GM18909 (cell line): ENCODE measurements around the gene GET4.
A peak's percentile ranks its signal among the peaks of the same experiment; 100 is the strongest.
"Not testable (repeated sequence)": the region's sequence is repeated elsewhere in the genome, so short reads cannot be mapped to it uniquely, and the experiment has no call there.

Experiments used
- ATAC-seq: cut with Tn5 transposase; IDR thresholded peaks from one replicate; pipeline ENCODE4 v1.9.1; 2021; ENCODE audit warnings: mild to moderate bottlenecking; ENCODE audit not compliant: unreplicated experiment, poor library complexity

GET4 gene

GRCh38 chr7:923108-924041 is 47.0 kb downstream of the GET4 start:
- ATAC-seq, result peak; percentile 79

- ATAC-seq, result not testable (repeated sequence)
Measured at GRCh38 chr7:924042-924441, 47.7 kb downstream of the GET4 start.

GRCh38 chr7:924541-925231 is 48.3 kb downstream of the GET4 start:
- ATAC-seq, result peak; percentile 55

GRCh38 chr7:925601-926000 is 49.2 kb downstream of the GET4 start:
- ATAC-seq, result no peak

- no peak for ATAC-seq
Measured at GRCh38 chr7:926061-927030, 50.0 kb downstream of the GET4 start.

GRCh38 chr7:927031-927671 is 50.8 kb downstream of the GET4 start:
- no peak for ATAC-seq

- no peak for ATAC-seq
Measured at GRCh38 chr7:929311-929711, 53.0 kb downstream of the GET4 start.

GRCh38 chr7:930975-931758 is 54.8 kb downstream of the GET4 start:
- ATAC-seq, result no peak

GRCh38 chr7:931871-932650 is 55.7 kb downstream of the GET4 start:
- ATAC-seq, result no peak

GRCh38 chr7:932651-932975 is 56.3 kb downstream of the GET4 start:
- ATAC-seq, result no peak

- no peak for ATAC-seq
Measured at GRCh38 chr7:934469-935163, 58.3 kb downstream of the GET4 start.

GRCh38 chr7:935164-935873 is 59.0 kb downstream of the GET4 start:
- ATAC-seq, result no peak

- no peak for ATAC-seq
Measured at GRCh38 chr7:935874-936385, 59.6 kb downstream of the GET4 start.

GRCh38 chr7:936386-937054 is 60.2 kb downstream of the GET4 start:
- peak; percentile 85 for ATAC-seq

- ATAC-seq, result no peak
Measured at GRCh38 chr7:937856-938484, 61.6 kb downstream of the GET4 start.

- no peak for ATAC-seq
Measured at GRCh38 chr7:938546-939185, 62.3 kb downstream of the GET4 start.
